ENCODE data around the gene BICDL2. TPM values are rescaled to one million over a fixed set of nuclear protein-coding genes. Genes with fewer than 3 reads are reported as not detected.

Gene BICDL2
- total RNA-seq, 1 donor = under 0.01 TPM

DNA sequence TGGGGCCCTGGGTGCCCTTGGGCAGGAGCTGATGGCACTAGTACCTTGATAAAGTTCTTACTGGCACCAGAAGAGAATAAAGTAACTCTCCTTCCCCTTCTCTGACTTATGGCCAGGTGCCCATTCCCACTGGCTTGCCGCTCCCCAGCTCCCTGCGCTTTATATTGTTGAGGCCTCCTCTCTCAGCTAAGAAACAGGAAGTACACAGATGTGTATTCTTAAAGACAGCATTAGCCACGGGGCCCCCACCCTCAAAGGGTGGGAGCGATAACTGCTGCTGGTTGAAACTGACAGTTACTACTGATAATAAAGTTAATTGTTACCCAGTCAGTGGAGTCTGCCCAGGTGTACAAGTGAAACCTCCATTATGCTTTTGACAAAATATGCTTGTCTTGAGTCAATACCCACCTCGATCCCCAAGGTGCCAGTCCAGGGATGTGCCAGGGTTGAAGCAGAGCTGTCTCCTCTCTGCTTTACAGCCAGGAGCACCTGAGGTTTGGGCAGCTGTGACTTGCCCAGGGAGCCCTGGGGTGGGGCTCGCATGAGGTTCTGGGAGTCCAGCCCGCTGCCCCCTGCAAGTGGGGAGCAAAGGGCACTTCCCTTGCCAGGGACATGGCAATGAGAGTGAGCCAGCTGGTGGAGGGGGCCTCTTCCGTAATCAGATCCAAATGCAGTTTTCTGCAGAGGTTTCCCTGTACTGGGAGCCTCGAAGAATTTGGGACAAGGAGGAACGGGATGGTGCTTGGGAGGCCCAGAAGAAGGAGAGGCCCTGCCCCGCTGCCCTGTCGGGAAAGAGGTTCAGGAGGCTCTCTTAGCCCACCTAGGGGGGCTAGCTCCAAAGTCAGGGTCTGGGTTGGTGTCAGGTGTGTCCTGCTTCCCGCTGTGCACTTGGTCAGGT lies 29.4 kb downstream of the BICDL2 start:
- DNase-seq (ENCODE audit: low read depth) = no peak
- H3K4me3 ChIP-seq (ENCODE audit: low read depth, low read length) = no peak overlapping the region

DNA sequence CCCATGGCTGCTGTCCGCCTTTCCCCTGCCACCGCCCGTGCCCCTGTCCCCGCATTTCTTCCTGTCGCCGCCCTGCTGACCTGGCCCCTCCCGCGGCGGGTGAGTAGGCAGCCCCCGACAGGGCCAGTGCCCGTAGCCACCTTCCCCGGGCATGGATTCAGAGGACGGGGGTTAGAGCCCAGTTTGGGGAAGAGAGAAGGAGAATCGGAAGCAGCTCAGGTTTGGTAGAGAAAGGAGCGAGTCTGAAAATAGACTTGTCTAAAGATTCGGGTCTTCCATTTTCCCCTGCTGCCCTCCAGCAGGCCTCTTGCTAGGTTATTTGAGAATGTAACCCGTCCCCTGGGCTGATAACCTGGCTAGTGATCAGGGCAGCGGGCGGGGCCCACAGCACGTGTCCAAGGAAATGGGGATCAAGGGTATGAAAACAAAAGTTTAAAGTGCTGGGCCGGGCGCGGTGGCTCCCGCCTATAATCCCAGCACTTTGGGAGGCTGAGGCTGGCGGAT lies 31.9 kb downstream of the BICDL2 start:
- TF ChIP-seq, protein P1, sequence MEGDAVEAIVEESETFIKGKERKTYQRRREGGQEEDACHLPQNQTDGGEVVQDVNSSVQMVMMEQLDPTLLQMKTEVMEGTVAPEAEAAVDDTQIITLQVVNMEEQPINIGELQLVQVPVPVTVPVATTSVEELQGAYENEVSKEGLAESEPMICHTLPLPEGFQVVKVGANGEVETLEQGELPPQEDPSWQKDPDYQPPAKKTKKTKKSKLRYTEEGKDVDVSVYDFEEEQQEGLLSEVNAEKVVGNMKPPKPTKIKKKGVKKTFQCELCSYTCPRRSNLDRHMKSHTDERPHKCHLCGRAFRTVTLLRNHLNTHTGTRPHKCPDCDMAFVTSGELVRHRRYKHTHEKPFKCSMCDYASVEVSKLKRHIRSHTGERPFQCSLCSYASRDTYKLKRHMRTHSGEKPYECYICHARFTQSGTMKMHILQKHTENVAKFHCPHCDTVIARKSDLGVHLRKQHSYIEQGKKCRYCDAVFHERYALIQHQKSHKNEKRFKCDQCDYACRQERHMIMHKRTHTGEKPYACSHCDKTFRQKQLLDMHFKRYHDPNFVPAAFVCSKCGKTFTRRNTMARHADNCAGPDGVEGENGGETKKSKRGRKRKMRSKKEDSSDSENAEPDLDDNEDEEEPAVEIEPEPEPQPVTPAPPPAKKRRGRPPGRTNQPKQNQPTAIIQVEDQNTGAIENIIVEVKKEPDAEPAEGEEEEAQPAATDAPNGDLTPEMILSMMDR (IDR thresholded peaks at IDR 0.05; ENCODE audit: insufficient read depth, low read depth, low read length) = no peak
- H3K4me3 ChIP-seq (ENCODE audit: low read depth, low read length) = peak overlapping the region; percentile 41
- no peak for DNase-seq (ENCODE audit: low read depth)

More for the DNA sequence above, 29.4 kb downstream of the BICDL2 start:
- TF ChIP-seq, protein P1 (IDR thresholded peaks at IDR 0.05; ENCODE audit: insufficient read depth, low read depth, low read length) = no peak

DNA sequence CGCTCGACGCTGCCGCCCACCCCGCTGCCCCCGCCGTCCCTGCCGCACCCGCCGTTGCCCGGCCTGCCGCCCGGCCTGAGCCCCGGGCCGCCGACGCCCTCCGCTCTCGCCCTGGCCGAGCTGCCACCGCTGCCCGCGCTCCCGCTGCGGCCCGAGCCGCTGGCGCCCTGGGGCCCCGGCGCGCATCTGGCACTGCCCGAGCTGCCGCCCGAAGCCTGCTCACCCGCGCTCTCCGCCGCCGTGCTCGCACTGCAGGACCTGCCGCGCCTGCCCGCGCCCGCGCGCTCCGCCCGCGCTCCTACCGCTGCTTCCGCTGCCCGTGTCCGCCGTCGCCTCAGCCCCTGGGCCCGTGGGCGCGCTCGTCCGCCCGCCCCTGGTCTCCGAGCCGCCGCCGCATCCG lies 32.4 kb downstream of the BICDL2 start:
- peak overlapping the region; percentile 12 for H3K4me3 ChIP-seq (ENCODE audit: low read depth, low read length)
- TF ChIP-seq, protein P1 (IDR thresholded peaks at IDR 0.05; ENCODE audit: insufficient read depth, low read depth, low read length) = no peak
- DNase-seq (ENCODE audit: low read depth) = no peak

DNA sequence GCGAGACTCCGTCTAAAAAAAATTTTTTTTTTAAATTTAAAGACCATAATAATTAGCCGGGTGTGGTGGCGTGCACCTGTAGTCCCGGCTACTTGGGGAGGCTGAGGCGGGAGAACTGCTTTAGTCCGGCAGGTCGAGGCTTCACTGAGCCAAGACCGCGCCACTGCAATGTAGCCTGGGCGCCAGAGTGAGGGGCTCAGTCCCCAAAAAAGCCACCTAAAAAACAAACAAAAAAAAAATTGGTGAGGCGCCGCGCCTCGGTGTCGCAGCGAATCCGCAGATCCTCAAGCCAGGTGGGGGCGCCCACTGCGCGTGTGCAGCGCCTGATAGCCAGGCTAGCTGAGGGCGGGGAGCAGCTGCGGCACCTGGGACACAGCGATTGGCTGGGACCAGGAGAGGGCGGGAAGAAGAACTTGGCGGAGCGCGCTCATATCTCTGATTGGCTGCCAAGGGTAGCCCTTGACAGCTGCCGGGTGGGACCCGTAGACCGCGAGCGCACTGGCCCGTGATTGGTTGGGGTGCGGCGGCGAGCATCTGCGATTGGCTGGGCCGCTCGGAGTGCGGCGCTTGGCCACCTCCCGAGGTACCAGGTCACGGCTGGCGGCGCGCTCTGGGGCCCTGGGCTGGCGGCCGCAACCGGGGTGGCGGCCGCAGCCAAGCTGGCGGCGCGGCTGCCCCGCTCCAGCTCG lies 33.0 kb downstream of the BICDL2 start:
- DNase-seq (ENCODE audit: low read depth) = peak; percentile 99
- TF ChIP-seq, protein P1 (IDR thresholded peaks at IDR 0.05; ENCODE audit: insufficient read depth, low read depth, low read length) = peak; percentile 45
- H3K4me3 ChIP-seq (ENCODE audit: low read depth, low read length) = peak overlapping the region; percentile 9

DNA sequence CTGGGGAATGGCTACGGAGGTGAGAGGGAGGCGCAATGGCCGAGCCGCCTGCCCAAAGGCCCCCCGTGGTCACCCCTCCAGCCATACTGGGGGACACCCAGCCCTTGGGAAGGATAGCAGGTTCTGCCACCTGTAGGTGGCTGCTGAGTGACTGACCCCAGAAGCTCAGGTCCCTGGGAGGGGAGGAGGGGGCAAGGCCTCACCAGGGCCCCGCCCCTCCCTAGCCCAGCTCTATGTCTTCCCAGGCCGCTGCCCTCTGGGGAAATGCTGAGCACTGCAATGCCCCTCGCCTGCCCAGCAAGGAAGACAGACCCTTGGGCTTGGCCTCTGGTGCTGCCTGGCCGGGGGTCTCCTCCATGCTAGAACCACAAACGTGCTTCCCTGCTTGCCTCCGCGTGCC lies 35.4 kb downstream of the BICDL2 start:
- no peak overlapping the region for H3K4me3 ChIP-seq (ENCODE audit: low read depth, low read length)
- TF ChIP-seq, protein P1 (IDR thresholded peaks at IDR 0.05; ENCODE audit: insufficient read depth, low read depth, low read length) = no peak
- DNase-seq (ENCODE audit: low read depth) = no peak

DNA sequence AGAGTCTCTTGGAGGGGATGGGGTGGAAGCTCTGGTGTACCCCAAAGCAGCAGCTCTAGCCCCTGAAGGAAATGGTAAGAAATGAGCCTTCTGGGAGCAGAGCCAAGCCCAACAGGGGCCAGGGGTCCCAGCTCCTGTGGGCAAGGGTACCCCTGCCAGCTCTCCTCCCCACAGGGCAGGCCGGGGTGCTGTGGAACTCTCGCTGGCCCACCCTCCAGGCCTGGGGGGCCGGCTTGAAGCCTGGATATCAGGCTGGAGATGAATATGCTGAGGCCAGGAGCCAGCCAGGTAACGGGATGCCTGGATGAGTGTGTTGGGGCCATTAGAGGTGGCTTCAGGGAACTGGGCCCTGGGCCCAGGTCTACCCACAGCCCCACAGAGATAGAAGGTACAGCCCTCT lies 36.2 kb downstream of the BICDL2 start:
- no peak for DNase-seq (ENCODE audit: low read depth)
- TF ChIP-seq, protein P1 (IDR thresholded peaks at IDR 0.05; ENCODE audit: insufficient read depth, low read depth, low read length) = no peak

More for the DNA sequence above, 36.2 kb downstream of the BICDL2 start:
- H3K4me3 ChIP-seq (ENCODE audit: low read depth, low read length) = no peak overlapping the region
